B cell (primary cell): ENCODE measurements around the gene WNT1.

Experiments
- EZH2 ChIP-seq: IDR thresholded peaks from 2 replicates; pipeline ENCODE4 v1.6.1; 2012; ENCODE audit warnings: borderline replicate concordance, low read depth, mild to moderate bottlenecking, moderate library complexity, low read length; ENCODE audit not compliant: insufficient read depth, poor library complexity, severe bottlenecking
- TF ChIP-seq, protein P1 (sequence below): fragments of 200-600 bp; IDR thresholded peaks from one replicate; pipeline ENCODE4 v1.8.0; 2022; ENCODE audit warnings: antibody characterized with exemption, mild to moderate bottlenecking

DNA sequence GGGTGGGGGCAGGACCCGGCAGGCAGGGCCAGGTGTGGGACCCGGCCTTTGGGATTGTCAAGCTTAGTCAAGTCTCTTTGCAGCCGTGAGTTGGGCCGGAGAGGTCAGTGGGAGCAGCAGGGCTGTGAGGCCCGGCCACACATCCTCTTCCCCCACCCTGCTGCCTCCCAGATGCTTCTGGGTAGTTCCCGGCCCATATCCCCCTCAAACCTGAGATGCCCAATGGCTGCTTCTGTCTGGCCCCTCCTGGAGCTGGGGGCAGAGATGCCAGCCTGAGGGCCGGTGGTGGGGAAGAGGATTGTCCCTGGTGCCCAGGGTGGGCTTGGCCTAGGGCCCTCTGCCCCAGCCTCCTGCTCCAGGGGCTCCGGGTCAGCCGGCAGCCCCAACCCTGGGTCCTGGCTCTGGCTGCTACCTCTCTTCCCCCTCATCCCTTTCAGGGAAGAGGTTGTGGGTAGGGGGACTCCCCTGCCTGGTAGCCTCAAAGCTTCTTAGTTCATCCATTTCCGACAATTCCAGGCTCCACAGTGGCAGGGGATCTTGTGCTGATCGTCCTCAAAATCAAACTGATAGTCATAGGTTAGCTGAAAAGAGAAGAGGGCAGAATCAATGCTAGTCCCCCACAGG is 43.3 kb downstream of the WNT1 start:
- TF ChIP-seq, protein P1, sequence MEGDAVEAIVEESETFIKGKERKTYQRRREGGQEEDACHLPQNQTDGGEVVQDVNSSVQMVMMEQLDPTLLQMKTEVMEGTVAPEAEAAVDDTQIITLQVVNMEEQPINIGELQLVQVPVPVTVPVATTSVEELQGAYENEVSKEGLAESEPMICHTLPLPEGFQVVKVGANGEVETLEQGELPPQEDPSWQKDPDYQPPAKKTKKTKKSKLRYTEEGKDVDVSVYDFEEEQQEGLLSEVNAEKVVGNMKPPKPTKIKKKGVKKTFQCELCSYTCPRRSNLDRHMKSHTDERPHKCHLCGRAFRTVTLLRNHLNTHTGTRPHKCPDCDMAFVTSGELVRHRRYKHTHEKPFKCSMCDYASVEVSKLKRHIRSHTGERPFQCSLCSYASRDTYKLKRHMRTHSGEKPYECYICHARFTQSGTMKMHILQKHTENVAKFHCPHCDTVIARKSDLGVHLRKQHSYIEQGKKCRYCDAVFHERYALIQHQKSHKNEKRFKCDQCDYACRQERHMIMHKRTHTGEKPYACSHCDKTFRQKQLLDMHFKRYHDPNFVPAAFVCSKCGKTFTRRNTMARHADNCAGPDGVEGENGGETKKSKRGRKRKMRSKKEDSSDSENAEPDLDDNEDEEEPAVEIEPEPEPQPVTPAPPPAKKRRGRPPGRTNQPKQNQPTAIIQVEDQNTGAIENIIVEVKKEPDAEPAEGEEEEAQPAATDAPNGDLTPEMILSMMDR: no peak
- TF ChIP-seq EZH2: no peak
